Stimulated activated naive CD8-positive, alpha-beta T cell treated with anti-CD3 and anti-CD28 coated beads, Interleukin-15, Interleukin-2, amounts not matched to agents 100 ng/mL and 50 ng/mL, for 24 hours (primary cell): Measurements from ENCODE around the gene SPINT3.

Experiments used
- H3K27ac Mint-ChIP-seq: one replicate; pipeline ENCODE4 v1.8.0; 2021; ENCODE audit warnings: mild to moderate bottlenecking, mixed read lengths
- H3K27me3 Mint-ChIP-seq: one replicate; pipeline ENCODE4 v1.8.0; 2021; ENCODE audit warnings: mixed read lengths
- H3K36me3 Mint-ChIP-seq: one replicate; pipeline ENCODE4 v1.8.0; 2021; ENCODE audit warnings: low read depth, mixed read lengths
- H3K4me1 Mint-ChIP-seq: one replicate; pipeline ENCODE4 v1.8.0; 2021; ENCODE audit warnings: low read depth, mixed read lengths
- H3K4me3 Mint-ChIP-seq: one replicate; pipeline ENCODE4 v1.8.0; 2021; ENCODE audit warnings: mild to moderate bottlenecking, mixed read lengths
- H3K9me3 Mint-ChIP-seq: one replicate; pipeline ENCODE4 v1.8.0; 2021; ENCODE audit warnings: mixed read lengths

Gene SPINT3

DNA sequence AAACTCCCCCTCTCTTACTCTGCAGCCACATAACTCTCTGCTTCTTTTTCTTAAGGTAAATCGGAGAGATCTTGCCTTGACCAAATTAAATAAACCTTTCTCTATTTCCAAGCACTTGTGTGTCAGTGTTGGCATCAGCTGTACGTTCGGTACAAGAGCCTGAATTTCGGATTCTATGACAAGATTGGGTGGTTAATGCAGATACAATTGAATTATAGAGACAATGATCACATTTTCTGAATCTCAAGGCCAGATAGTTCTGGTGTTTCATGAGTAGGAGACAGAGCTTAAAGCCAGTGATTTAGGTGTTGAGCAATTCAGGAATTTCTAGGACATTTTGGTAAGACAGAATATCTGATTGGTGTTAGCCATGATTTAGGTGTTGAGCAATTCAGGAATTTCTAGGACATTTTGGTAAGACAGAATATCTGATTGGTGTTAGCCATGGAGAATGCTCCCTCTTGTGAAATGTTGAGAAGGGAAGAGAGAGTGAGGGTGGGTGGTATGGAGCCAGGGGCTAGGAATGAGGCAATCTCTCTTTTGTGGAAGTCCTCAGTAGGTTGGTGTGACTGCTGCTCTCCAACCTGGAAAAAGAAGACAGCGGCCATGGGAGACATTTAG lies 5.1 kb downstream of the SPINT3 start:
- Mint-ChIP-seq H3K4me3 (no peak overlapping the region), H3K36me3 (no peaks in the 10 kb centered on the region), H3K27ac (no peak overlapping the region), H3K9me3 (no peaks in the 10 kb centered on the region), H3K4me1 (peaks cover 13% of the 10 kb centered on the region), H3K27me3 (peaks cover 48% of the 10 kb centered on the region)

- H3K4me1 Mint-ChIP-seq: peaks cover 13% of the 10 kb centered on the region
- H3K27me3 Mint-ChIP-seq: peaks cover 47% of the 10 kb centered on the region
- no peak overlapping the region for H3K27ac Mint-ChIP-seq
Measured at GRCh38 chr20:45509091-45509490, 6.3 kb downstream of the SPINT3 start.

GRCh38 chr20:45508068-45508886 lies 7.1 kb downstream of the SPINT3 start:
- peaks cover 13% of the 10 kb centered on the region for H3K4me1 Mint-ChIP-seq
- no peaks in the 10 kb centered on the region for H3K36me3 Mint-ChIP-seq

More at GRCh38 chr20:45509091-45509490, 6.3 kb downstream of the SPINT3 start:
- Mint-ChIP-seq H3K9me3 (no peaks in the 10 kb centered on the region), H3K4me3 (no peak overlapping the region), H3K36me3 (no peaks in the 10 kb centered on the region)

GRCh38 chr20:45507011-45507820 lies 8.2 kb downstream of the SPINT3 start:
- H3K27ac Mint-ChIP-seq: no peak overlapping the region
- H3K4me1 Mint-ChIP-seq: peaks cover 13% of the 10 kb centered on the region
- H3K36me3 Mint-ChIP-seq: no peaks in the 10 kb centered on the region
- no peaks in the 10 kb centered on the region for H3K9me3 Mint-ChIP-seq
- H3K4me3 Mint-ChIP-seq: no peak overlapping the region
- peaks cover 47% of the 10 kb centered on the region for H3K27me3 Mint-ChIP-seq

More at GRCh38 chr20:45508068-45508886, 7.1 kb downstream of the SPINT3 start:
- Mint-ChIP-seq H3K27ac (no peak overlapping the region), H3K4me3 (no peak overlapping the region), H3K9me3 (no peaks in the 10 kb centered on the region), H3K27me3 (peaks cover 50% of the 10 kb centered on the region)

GRCh38 chr20:45506398-45506797 lies 9.0 kb downstream of the SPINT3 start:
- H3K27ac Mint-ChIP-seq: no peak overlapping the region
- H3K27me3 Mint-ChIP-seq: peaks cover 49% of the 10 kb centered on the region
- no peak overlapping the region for H3K4me3 Mint-ChIP-seq
- H3K36me3 Mint-ChIP-seq: no peaks in the 10 kb centered on the region
- peaks cover 13% of the 10 kb centered on the region for H3K4me1 Mint-ChIP-seq
- H3K9me3 Mint-ChIP-seq: no peaks in the 10 kb centered on the region

- H3K4me3 Mint-ChIP-seq: no peak overlapping the region
- no peak overlapping the region for H3K27ac Mint-ChIP-seq
- H3K27me3 Mint-ChIP-seq: peaks cover 54% of the 10 kb centered on the region
- no peaks in the 10 kb centered on the region for H3K36me3 Mint-ChIP-seq
- no peaks in the 10 kb centered on the region for H3K9me3 Mint-ChIP-seq
- peaks cover 13% of the 10 kb centered on the region for H3K4me1 Mint-ChIP-seq
Measured at GRCh38 chr20:45503403-45503802, 12.0 kb downstream of the SPINT3 start.

GRCh38 chr20:45502561-45502960 lies 12.9 kb downstream of the SPINT3 start:
- Mint-ChIP-seq H3K27ac (no peak overlapping the region), H3K4me1 (peaks cover 8% of the 10 kb centered on the region), H3K27me3 (peaks cover 54% of the 10 kb centered on the region), H3K36me3 (no peaks in the 10 kb centered on the region), H3K9me3 (no peaks in the 10 kb centered on the region), H3K4me3 (no peak overlapping the region)

- Mint-ChIP-seq H3K4me3 (no peak overlapping the region), H3K36me3 (no peaks in the 10 kb centered on the region), H3K4me1 (no peaks in the 10 kb centered on the region), H3K27me3 (peaks cover 49% of the 10 kb centered on the region), H3K9me3 (no peaks in the 10 kb centered on the region), H3K27ac (no peak overlapping the region)
Measured at GRCh38 chr20:45501600-45501999, 13.8 kb downstream of the SPINT3 start.

GRCh38 chr20:45500022-45500421 lies 15.4 kb downstream of the SPINT3 start:
- Mint-ChIP-seq H3K36me3 (no peaks in the 10 kb centered on the region), H3K4me1 (no peaks in the 10 kb centered on the region), H3K9me3 (no peaks in the 10 kb centered on the region), H3K4me3 (no peak overlapping the region), H3K27ac (no peak overlapping the region), H3K27me3 (peaks cover 45% of the 10 kb centered on the region)

GRCh38 chr20:45497971-45498494 lies 17.4 kb downstream of the SPINT3 start:
- Mint-ChIP-seq H3K36me3 (no peaks in the 10 kb centered on the region), H3K4me1 (no peaks in the 10 kb centered on the region), H3K27ac (no peak overlapping the region), H3K4me3 (no peak overlapping the region), H3K9me3 (no peaks in the 10 kb centered on the region), H3K27me3 (peaks cover 43% of the 10 kb centered on the region)

DNA sequence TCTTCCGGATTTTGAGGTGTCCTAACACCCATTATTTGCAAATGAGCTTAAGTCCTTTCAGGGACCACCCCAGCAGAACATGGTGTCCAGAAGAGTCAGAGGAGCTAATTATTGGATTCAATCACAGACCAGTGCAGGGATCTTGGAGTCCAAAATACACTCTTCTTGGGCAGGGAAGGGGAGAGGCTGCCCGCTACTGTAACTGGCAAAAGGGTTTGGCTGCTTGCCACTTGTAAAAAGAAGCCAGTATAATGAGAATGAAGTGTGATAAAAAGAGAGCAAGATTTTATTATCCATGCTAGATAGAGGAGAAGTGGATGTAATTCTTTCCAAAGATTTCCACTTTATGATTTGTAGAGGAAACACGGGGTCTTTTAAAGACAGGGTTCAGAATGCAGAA lies 19.3 kb downstream of the SPINT3 start:
- peaks cover 36% of the 10 kb centered on the region for H3K27me3 Mint-ChIP-seq
- no peak overlapping the region for H3K4me3 Mint-ChIP-seq
- no peaks in the 10 kb centered on the region for H3K36me3 Mint-ChIP-seq
- no peaks in the 10 kb centered on the region for H3K9me3 Mint-ChIP-seq
- no peak overlapping the region for H3K27ac Mint-ChIP-seq
- H3K4me1 Mint-ChIP-seq: no peaks in the 10 kb centered on the region

- H3K4me1 Mint-ChIP-seq: no peaks in the 10 kb centered on the region
Measured at GRCh38 chr20:45495501-45495941, 19.9 kb downstream of the SPINT3 start.

DNA sequence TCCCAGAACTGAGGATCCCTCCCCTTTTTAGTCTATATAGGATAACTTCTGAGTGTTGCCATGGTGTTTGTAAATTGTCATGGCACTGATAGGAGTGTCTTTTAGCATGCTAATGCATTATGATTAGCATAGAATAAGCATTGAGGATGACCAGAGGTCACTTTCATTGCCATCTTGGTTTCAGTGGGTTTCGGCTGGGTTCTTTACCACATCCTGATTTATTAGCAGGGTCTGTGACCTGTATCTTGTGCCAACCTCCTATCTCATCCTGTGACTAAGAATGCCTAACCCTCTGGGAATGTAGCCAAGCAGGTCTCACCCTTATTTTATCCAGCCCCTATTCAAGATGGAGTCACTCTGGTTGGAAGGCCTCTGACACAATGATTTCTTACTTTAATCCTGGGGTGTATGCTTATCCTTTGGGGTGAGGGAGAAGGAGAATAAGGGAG lies 26.3 kb downstream of the SPINT3 start:
- H3K27me3 Mint-ChIP-seq: peaks cover 48% of the 10 kb centered on the region
- H3K4me1 Mint-ChIP-seq: no peaks in the 10 kb centered on the region
- no peaks in the 10 kb centered on the region for H3K9me3 Mint-ChIP-seq
- H3K36me3 Mint-ChIP-seq: no peaks in the 10 kb centered on the region
- H3K4me3 Mint-ChIP-seq: no peak overlapping the region
- no peak overlapping the region for H3K27ac Mint-ChIP-seq

More at GRCh38 chr20:45495501-45495941, 19.9 kb downstream of the SPINT3 start:
- Mint-ChIP-seq H3K27me3 (peaks cover 30% of the 10 kb centered on the region), H3K9me3 (no peaks in the 10 kb centered on the region), H3K27ac (no peak overlapping the region), H3K36me3 (no peaks in the 10 kb centered on the region), H3K4me3 (no peak overlapping the region)

DNA sequence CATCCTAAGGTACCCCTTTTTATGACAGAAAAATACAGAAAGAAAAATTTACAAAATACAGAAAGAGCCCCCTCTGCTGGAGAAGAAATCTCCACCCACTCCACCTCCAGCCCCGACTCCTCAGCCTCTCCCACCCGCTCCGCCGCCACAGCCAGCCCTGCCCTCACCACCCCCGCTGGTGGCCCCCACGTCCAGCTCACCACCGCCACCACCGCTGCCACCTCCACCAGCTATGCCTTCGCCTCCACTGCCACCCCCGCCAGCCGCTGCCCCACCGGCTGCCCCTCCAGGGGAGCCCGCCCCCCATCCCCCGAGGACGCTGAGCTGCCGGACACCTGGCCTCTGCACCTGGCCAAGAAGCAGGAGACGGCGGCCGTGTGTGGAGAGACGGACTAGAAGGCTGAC lies 28.2 kb downstream of the SPINT3 start:
- no peak overlapping the region for H3K4me3 Mint-ChIP-seq
- no peak overlapping the region for H3K27ac Mint-ChIP-seq
- H3K9me3 Mint-ChIP-seq: no peaks in the 10 kb centered on the region
- peaks cover 50% of the 10 kb centered on the region for H3K27me3 Mint-ChIP-seq
- H3K36me3 Mint-ChIP-seq: no peaks in the 10 kb centered on the region
- no peaks in the 10 kb centered on the region for H3K4me1 Mint-ChIP-seq
